ENCODE measurements around the gene MPV17.

GRCh38 chr2:27316655-27317412 lies 6.1 kb downstream of the MPV17 start:
- TF ChIP-seq POLR2AphosphoS5 (IDR thresholded peaks at IDR 0.05) (no peak), CTCF (IDR thresholded peaks at IDR 0.05) (no peak), POLR2A (IDR thresholded peaks at IDR 0.05) (no peak)

Measured in breast epithelium (tissue), 3 donors.